Endodermal cell (in vitro differentiated cells): ENCODE results near the gene GABRG3. TPM values are rescaled to one million over a fixed set of nuclear protein-coding genes. Genes with fewer than 3 reads are reported as not detected.

Experiments used
- DNase-seq: peaks from one replicate; pipeline ENCODE4 v3.0.0-alpha.2; 2017
- H3K27ac ChIP-seq: 2 replicates; pipeline ENCODE4 v1.5.1; 2013; ENCODE audit warnings: mild to moderate bottlenecking, low read depth, low read length, moderate library complexity
- H3K27me3 ChIP-seq: 2 replicates; pipeline ENCODE4 v1.6.1; 2013; ENCODE audit warnings: mild to moderate bottlenecking, low read length, moderate library complexity; ENCODE audit not compliant: insufficient read depth, control insufficient read depth, poor library complexity, severe bottlenecking
- H3K36me3 ChIP-seq: 2 replicates; pipeline ENCODE4 v1.7.0; 2013; ENCODE audit warnings: mild to moderate bottlenecking, low read length, moderate library complexity; ENCODE audit not compliant: control insufficient read depth, insufficient read depth
- H3K4me1 ChIP-seq: one replicate; pipeline ENCODE4 v1.7.0; 2013; ENCODE audit warnings: low read length; ENCODE audit not compliant: control insufficient read depth, insufficient read depth
- H3K4me3 ChIP-seq: 2 replicates; pipeline ENCODE4 v1.5.1; 2013; ENCODE audit warnings: mild to moderate bottlenecking, low read length, moderate library complexity
- H3K9ac ChIP-seq: 2 replicates; pipeline ENCODE4 v1.6.1; 2013; ENCODE audit warnings: mild to moderate bottlenecking, low read length, moderate library complexity; ENCODE audit not compliant: poor library complexity, severe bottlenecking; ENCODE audit errors: extremely low read depth
- H3K9me3 ChIP-seq: 2 replicates; pipeline ENCODE4 v1.6.1; 2013; ENCODE audit warnings: mild to moderate bottlenecking, low read length, moderate library complexity; ENCODE audit not compliant: control insufficient read depth
- H3K27ac Mint-ChIP-seq: 2 replicates; pipeline ENCODE4 v1.8.0; 2020; ENCODE audit warnings: mixed read lengths
- H3K27me3 Mint-ChIP-seq: 2 replicates; pipeline ENCODE4 v1.8.0; 2021; ENCODE audit warnings: mild to moderate bottlenecking, mixed read lengths; ENCODE audit not compliant: insufficient read depth
- H3K36me3 Mint-ChIP-seq: 2 replicates; pipeline ENCODE4 v1.8.0; 2020; ENCODE audit warnings: low read depth, mixed read lengths
- H3K4me1 Mint-ChIP-seq: 2 replicates; pipeline ENCODE4 v1.8.0; 2020; ENCODE audit warnings: mixed read lengths
- H3K4me3 Mint-ChIP-seq: 2 replicates; pipeline ENCODE4 v1.8.0; 2020; ENCODE audit warnings: mild to moderate bottlenecking, moderate library complexity, mixed read lengths
- H3K9me3 Mint-ChIP-seq: 2 replicates; pipeline ENCODE4 v1.8.0; 2020; ENCODE audit warnings: mild to moderate bottlenecking, mixed read lengths
- WGBS, 2 experiments: methylation state at CpG; one replicate each; pipeline versions ENCODE4 v1.1.5 to v1.1.7; 2013; ENCODE audit warnings: missing lambda C conversion rate in 2 of 2, mixed read lengths in 1 of 2; ENCODE audit not compliant: insufficient coverage in 1 of 2, insufficient read length in 1 of 2; 5-methylcytosine and 5-hydroxymethylcytosine counted together
- total RNA-seq, 2 donors: library from RNA; stranded (reverse); fragmentation: NEBNext Ultra II Directional in 1 of 2; extraction: Animal tissue kit (Norgen Biotek cat#: 25700) in 1 of 2; gene quantifications; 2 replicates in 1 of 2; 3 replicates in 1 of 2; pipeline ENCODE4 v1.2.1, GENCODE V29; 2021
- TF ChIP-seq, protein P1 (sequence below): fragments of 200-600 bp; sonication (generic); conservative IDR thresholded peaks from 2 replicates; pipeline ENCODE4 v1.5.0; 2021; ENCODE audit warnings: antibody characterized with exemption, mild to moderate bottlenecking

The GABRG3 gene
- total RNA-seq, 2 donors from 2014 or later, result 0.48 to 0.84 TPM

DNA sequence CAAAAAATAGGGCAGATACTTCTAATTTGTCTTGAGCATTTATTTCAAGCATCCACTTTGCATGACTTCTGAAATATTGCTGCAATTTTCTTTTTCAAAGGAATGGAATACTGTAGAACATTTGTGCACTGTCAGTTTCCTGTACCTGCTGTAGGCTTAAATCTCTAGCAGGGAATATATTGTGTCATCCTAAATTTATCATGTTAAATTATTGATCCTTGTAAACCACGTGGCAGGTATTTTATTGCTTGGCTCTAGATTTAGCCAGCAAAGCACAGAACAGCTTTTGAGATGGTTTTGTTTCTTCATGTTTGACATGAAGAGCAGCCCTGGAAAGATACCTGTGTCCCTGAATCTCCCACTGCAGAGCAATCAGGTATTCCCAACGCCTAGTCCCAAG lies 470.1 kb downstream of the GABRG3 start:
- H3K4me1 Mint-ChIP-seq, result no peaks in the 10 kb centered on the region
- Histone ChIP-seq H3K4me1 (no peaks in the 10 kb centered on the region), H3K36me3 (no peaks in the 10 kb centered on the region), H3K9me3 (no peaks in the 10 kb centered on the region), H3K27me3 (no peaks in the 10 kb centered on the region), H3K27ac (no peak overlapping the region), H3K9ac (no peak overlapping the region), H3K4me3 (no peak overlapping the region)
- H3K27ac Mint-ChIP-seq, result no peak overlapping the region
- TF ChIP-seq, protein P1, sequence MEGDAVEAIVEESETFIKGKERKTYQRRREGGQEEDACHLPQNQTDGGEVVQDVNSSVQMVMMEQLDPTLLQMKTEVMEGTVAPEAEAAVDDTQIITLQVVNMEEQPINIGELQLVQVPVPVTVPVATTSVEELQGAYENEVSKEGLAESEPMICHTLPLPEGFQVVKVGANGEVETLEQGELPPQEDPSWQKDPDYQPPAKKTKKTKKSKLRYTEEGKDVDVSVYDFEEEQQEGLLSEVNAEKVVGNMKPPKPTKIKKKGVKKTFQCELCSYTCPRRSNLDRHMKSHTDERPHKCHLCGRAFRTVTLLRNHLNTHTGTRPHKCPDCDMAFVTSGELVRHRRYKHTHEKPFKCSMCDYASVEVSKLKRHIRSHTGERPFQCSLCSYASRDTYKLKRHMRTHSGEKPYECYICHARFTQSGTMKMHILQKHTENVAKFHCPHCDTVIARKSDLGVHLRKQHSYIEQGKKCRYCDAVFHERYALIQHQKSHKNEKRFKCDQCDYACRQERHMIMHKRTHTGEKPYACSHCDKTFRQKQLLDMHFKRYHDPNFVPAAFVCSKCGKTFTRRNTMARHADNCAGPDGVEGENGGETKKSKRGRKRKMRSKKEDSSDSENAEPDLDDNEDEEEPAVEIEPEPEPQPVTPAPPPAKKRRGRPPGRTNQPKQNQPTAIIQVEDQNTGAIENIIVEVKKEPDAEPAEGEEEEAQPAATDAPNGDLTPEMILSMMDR, result no peak
- no peak for DNase-seq
- H3K4me3 Mint-ChIP-seq, result no peak overlapping the region
- peaks cover 4% of the 10 kb centered on the region for H3K9me3 Mint-ChIP-seq
- no peaks in the 10 kb centered on the region for H3K27me3 Mint-ChIP-seq
- WGBS, 2 experiments, result 88 to 100% methylated on average over 1 to 2 of the region's 2 CpGs
- no peaks in the 10 kb centered on the region for H3K36me3 Mint-ChIP-seq

GRCh38 chr15:27448234-27448633 lies 477.3 kb downstream of the GABRG3 start:
- TF ChIP-seq, protein P1, result no peak
- H3K4me1 ChIP-seq, result no peaks in the 10 kb centered on the region
- no peaks in the 10 kb centered on the region for H3K9me3 ChIP-seq
- no peak overlapping the region for H3K27ac ChIP-seq
- no peak for DNase-seq
- WGBS, 2 experiments, result 91 to 100% methylated on average over 4 to 5 of the region's 5 CpGs
- H3K36me3 ChIP-seq, result no peaks in the 10 kb centered on the region
- H3K27me3 ChIP-seq, result no peaks in the 10 kb centered on the region
- H3K36me3 Mint-ChIP-seq, result no peaks in the 10 kb centered on the region
- no peak overlapping the region for H3K9ac ChIP-seq
- no peaks in the 10 kb centered on the region for H3K27me3 Mint-ChIP-seq
- H3K9me3 Mint-ChIP-seq, result peaks cover 2% of the 10 kb centered on the region
- no peak overlapping the region for H3K4me3 Mint-ChIP-seq
- H3K4me3 ChIP-seq, result no peak overlapping the region
- no peaks in the 10 kb centered on the region for H3K4me1 Mint-ChIP-seq
- H3K27ac Mint-ChIP-seq, result no peak overlapping the region

GRCh38 chr15:27448986-27449385 lies 478.0 kb downstream of the GABRG3 start:
- Histone ChIP-seq H3K4me3 (no peak overlapping the region), H3K4me1 (no peaks in the 10 kb centered on the region), H3K27me3 (no peaks in the 10 kb centered on the region), H3K9me3 (no peaks in the 10 kb centered on the region), H3K36me3 (no peaks in the 10 kb centered on the region), H3K9ac (no peak overlapping the region), H3K27ac (no peak overlapping the region)
- no peaks in the 10 kb centered on the region for H3K27me3 Mint-ChIP-seq
- WGBS, 2 experiments, result 83 to 90% methylated on average over 2 to 4 of the region's 4 CpGs
- H3K4me1 Mint-ChIP-seq, result no peaks in the 10 kb centered on the region
- H3K27ac Mint-ChIP-seq, result no peak overlapping the region
- H3K4me3 Mint-ChIP-seq, result no peak overlapping the region
- peak; percentile 58 for DNase-seq
- peaks cover 2% of the 10 kb centered on the region for H3K9me3 Mint-ChIP-seq
- TF ChIP-seq, protein P1, result no peak
- no peaks in the 10 kb centered on the region for H3K36me3 Mint-ChIP-seq
